Spleen (tissue), 13 donors: ENCODE measurements around the gene LOXL1. TPM values are rescaled to one million over a fixed set of nuclear protein-coding genes. Genes with fewer than 3 reads are reported as not detected.

ENCODE experiments used
- DNase-seq: peaks from one replicate; pipeline ENCODE4 v3.0.0-alpha.2; 2020
- H3K27ac ChIP-seq, 8 donors: fragments of 200-600 bp; sonication (generic) in 7 of 8; 1 replicate in 4 of 8; 2 replicates in 4 of 8; pipeline versions ENCODE4 v1.5.0 to v1.8.0; 2016 to 2021; ENCODE audit warnings: inconsistent platforms in 4 of 8, mild to moderate bottlenecking in 4 of 8, moderate library complexity in 1 of 8
- H3K27me3 ChIP-seq, 7 donors: fragments of 200-600 bp; sonication (generic) in 6 of 7; replicated peaks in 1 of 7; 1 replicate in 4 of 7; 2 replicates in 3 of 7; pipeline versions ENCODE4 v1.5.0 to v1.8.0; 2016 to 2021; ENCODE audit warnings: inconsistent platforms in 3 of 7, mild to moderate bottlenecking in 1 of 7
- H3K36me3 ChIP-seq, 6 donors: fragments of 200-600 bp; sonication (generic) in 5 of 6; 1 replicate in 4 of 6; 2 replicates in 2 of 6; pipeline versions ENCODE4 v1.5.0 to v1.8.0; 2016 to 2021; ENCODE audit warnings: inconsistent platforms in 2 of 6
- H3K4me1 ChIP-seq, 6 donors: fragments of 200-600 bp; sonication (generic) in 5 of 6; 1 replicate in 3 of 6; 2 replicates in 3 of 6; pipeline versions ENCODE4 v1.5.0 to v1.8.0; 2016 to 2021; ENCODE audit warnings: inconsistent platforms in 3 of 6
- H3K4me3 ChIP-seq, 8 donors: fragments of 200-600 bp; sonication (generic) in 7 of 8; 1 replicate in 4 of 8; 2 replicates in 4 of 8; pipeline versions ENCODE4 v1.5.0 to v1.8.0; 2016 to 2021; ENCODE audit warnings: inconsistent platforms in 4 of 8, mild to moderate bottlenecking in 4 of 8, moderate library complexity in 2 of 8
- H3K9me3 ChIP-seq, 8 donors: fragments of 200-600 bp; sonication (generic) in 7 of 8; 1 replicate in 4 of 8; 2 replicates in 4 of 8; pipeline versions ENCODE4 v1.5.0 to v1.8.0; 2016 to 2021; ENCODE audit warnings: inconsistent platforms in 4 of 8
- POLR2A ChIP-seq, 3 donors: fragments of 450-650 bp; IDR thresholded peaks; one replicate each; pipeline ENCODE4 v1.5.1; 2017; ENCODE audit warnings: antibody characterized with exemption in 3 of 3, mild to moderate bottlenecking in 1 of 3
- POLR2AphosphoS5 ChIP-seq, 3 donors: sonication (generic); formaldehyde crosslinking; IDR thresholded peaks; one replicate each; pipeline ENCODE4 v1.5.1; 2017; ENCODE audit warnings: antibody characterized with exemption in 3 of 3
- WGBS, 5 donors: extraction: QIAGEN DNeasy Blood & Tissue Kit in 3 of 5; methylation state at CpG; one replicate each; pipeline versions ENCODE4 v1.1.5 to v1.1.7; 2013 to 2018; 5-methylcytosine and 5-hydroxymethylcytosine counted together
- intact Hi-C: fragments of 100-400 bp; cut with DNase I; formaldehyde crosslinking; loops from one replicate; pipeline ENCODE4 v1.15.0; 2023; ENCODE audit warnings: low total_unique reads
- long read RNA-seq, 2 donors: transcript quantifications; one replicate each; lab custom pipeline, GENCODE V29; 2026
- polyA plus RNA-seq, 3 donors: library from polyadenylated mRNA; stranded (reverse); fragments of 200-250 nt; gene quantifications; one replicate each; pipeline ENCODE4 v1.2.1, GENCODE V29; 2013
- total RNA-seq, 7 donors: library from RNA; depleted of rRNA in 3 of 7; stranded (reverse); fragments of >200 nt in 3 of 7; fragmentation: NEBNext Ultra II Directional in 4 of 7; extraction: Animal tissue kit (Norgen Biotek cat#: 25700) in 4 of 7; gene quantifications; one replicate each; pipeline versions ENCODE4 v1.1.0 to v1.2.1, GENCODE V29; 2016 to 2021
- TF ChIP-seq, protein P1 (sequence below), 11 experiments: fragments of 200-600 bp in 7 of 11; fragments of 450-650 bp in 4 of 11; sonication (generic) in 4 of 11; IDR thresholded peaks in 8 of 11; conservative IDR thresholded peaks in 3 of 11; 1 replicate in 7 of 11; 2 replicates in 4 of 11; pipeline versions ENCODE4 v1.4.0 to v1.8.0; 2016 to 2021; ENCODE audit warnings: antibody characterized with exemption in 11 of 11, inconsistent platforms in 4 of 11, mild to moderate bottlenecking in 1 of 11
- donor health status: healthy with polysubstance abuse.
- donor health status: DM: no; HTN: no; CAD: no; lungs with moderate emphysema.
- donor health status: DM: no; HTN: no; CAD: no.
- donor health status: Bipolar disorder and iron deficiency.
- donor health status: healthy.
- donor health status: DM: no; HTN: no; CAD: no.
- donor health status: DM: yes; HTN: yes; CAD: no.

LOXL1 gene
- total RNA-seq (1 to 10 TPM; 3.3 to 9.4 (median 6.4) TPM), polyA plus RNA-seq (10 to 100 TPM in 1 of 3 donors, 1 to 10 TPM in 2; 7.9 to 11.3 (median 9.4) TPM)
- long read RNA-seq, donor 1, partial matches to known transcripts: 0 of 3 reads
- long read RNA-seq, donor 1, other reads (novel, unspliced or antisense): 0 of 3 reads
- long read RNA-seq, donor 2, transcript LOXL1-201 (7 exons, 2,351 nt): major isoform, 7 of 7 reads
- long read RNA-seq, donor 2, partial matches to known transcripts: 0 of 7 reads
- long read RNA-seq, donor 2, other reads (novel, unspliced or antisense): 0 of 7 reads

- Histone ChIP-seq H3K27me3 (peaks cover 0 to 59% (median 17%) of the 10 kb centered on the region in 7 donors), H3K4me3 (peak within 1 kb of the TSS; percentile 41 to 85 (median 55)), H3K36me3 (no peaks in the 10 kb centered on the region), H3K27ac (peak within 1 kb of the TSS; percentile 35 to 88 (median 76)), H3K4me1 (peaks cover 16 to 97% (median 62%) of the 10 kb centered on the region in 6 donors), H3K9me3 (no peaks in the 10 kb centered on the region)
- TF ChIP-seq POLR2AphosphoS5 (IDR thresholded peaks at IDR 0.05) (peak in 2 of 3 donors; percentile 75 to 77), POLR2A (IDR thresholded peaks at IDR 0.05) (no peak)
- intact Hi-C loops: no loop called here
- DNase-seq: peak; percentile 85
- WGBS, 5 donors: 18 to 39% (median 23%) methylated on average over 18 to 47 of the region's 47 CpGs
Measured at GRCh38 chr15:73926219-73927002, at the start of gene LOXL1. Gene LOXL1, plus strand, starts transcription at chr15:73926462. Its CDS starts 322 bp downstream, at chr15:73926784.

DNA sequence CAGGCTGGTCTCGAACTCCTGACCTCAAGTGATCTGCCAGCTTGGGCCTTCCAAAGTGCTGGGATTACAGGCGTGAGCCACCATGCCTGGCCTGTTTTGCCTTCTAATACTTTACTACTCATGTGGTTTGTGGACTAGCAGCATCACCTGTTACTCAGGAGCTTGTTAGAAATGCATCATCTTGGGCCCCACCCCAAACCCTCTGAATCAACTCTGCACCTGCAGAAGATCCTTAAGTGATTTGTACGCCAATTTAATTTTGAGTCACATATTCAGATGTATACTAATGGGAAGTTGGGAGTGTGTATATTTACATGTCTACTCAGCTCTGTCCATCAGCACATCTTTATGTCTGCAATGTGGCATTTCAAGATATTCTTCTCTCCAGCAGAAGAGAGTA lies 46.8 kb upstream of the LOXL1 start:
- H3K9me3 ChIP-seq: no peaks in the 10 kb centered on the region
- no peak overlapping the region for H3K27ac ChIP-seq
- H3K4me1 ChIP-seq: no peaks in the 10 kb centered on the region
- no peak for DNase-seq
- WGBS, 5 donors: 59 to 69% (median 68%) methylated on average over 3 of the region's 3 CpGs
- H3K4me3 ChIP-seq: no peak overlapping the region
- peaks cover 0 to 44% (median 0%) of the 10 kb centered on the region in 7 donors for H3K27me3 ChIP-seq
- TF ChIP-seq POLR2AphosphoS5 (IDR thresholded peaks at IDR 0.05) (no peak), POLR2A (IDR thresholded peaks at IDR 0.05) (no peak)
- TF ChIP-seq, protein P1, sequence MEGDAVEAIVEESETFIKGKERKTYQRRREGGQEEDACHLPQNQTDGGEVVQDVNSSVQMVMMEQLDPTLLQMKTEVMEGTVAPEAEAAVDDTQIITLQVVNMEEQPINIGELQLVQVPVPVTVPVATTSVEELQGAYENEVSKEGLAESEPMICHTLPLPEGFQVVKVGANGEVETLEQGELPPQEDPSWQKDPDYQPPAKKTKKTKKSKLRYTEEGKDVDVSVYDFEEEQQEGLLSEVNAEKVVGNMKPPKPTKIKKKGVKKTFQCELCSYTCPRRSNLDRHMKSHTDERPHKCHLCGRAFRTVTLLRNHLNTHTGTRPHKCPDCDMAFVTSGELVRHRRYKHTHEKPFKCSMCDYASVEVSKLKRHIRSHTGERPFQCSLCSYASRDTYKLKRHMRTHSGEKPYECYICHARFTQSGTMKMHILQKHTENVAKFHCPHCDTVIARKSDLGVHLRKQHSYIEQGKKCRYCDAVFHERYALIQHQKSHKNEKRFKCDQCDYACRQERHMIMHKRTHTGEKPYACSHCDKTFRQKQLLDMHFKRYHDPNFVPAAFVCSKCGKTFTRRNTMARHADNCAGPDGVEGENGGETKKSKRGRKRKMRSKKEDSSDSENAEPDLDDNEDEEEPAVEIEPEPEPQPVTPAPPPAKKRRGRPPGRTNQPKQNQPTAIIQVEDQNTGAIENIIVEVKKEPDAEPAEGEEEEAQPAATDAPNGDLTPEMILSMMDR (IDR thresholded peaks at IDR 0.05 in 8 of 11, conservative IDR thresholded peaks at IDR 0.05 in 3 of 11): no peak
- intact Hi-C loops: no loop called here
- no peaks in the 10 kb centered on the region for H3K36me3 ChIP-seq

DNA sequence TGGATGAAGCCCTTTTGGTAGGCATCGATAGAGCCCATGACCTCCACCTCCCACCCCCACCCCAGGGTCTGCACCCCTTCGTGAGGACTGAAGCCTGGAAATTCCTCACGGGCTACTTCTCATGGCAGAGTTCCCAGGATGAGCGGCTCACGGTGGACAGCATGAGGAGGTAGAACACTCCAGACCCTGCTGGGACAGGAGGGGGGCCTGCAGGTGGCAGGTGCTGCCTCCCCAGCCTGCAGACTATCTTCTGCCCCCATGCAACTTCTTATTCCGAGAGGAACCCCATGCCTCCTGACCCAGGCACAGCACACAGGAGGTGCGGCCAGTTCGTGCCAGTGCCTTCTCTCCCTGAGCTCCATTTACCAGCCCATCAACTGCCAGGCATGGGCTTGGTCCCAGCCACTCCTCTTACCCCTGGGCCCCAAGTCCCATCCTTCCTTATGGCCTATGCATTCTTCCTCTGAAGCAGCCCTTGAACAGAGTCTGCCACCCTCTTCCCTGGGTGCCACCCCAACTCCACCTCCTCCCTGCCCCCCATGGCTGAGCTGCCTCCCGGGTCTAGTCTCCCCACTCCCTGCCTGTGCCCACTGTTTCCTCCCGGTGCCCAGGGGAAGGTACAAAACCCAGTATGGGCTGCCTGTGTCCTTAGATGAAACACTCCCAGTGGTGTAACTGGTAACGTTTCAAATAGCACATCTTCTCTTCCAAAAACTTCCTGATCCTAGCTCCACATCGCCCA lies 44.5 kb upstream of the LOXL1 start:
- intact Hi-C loops: no loop called here
- no peaks in the 10 kb centered on the region for H3K4me1 ChIP-seq
- TF ChIP-seq POLR2A (IDR thresholded peaks at IDR 0.05) (no peak), POLR2AphosphoS5 (IDR thresholded peaks at IDR 0.05) (no peak)
- TF ChIP-seq, protein P1 (IDR thresholded peaks at IDR 0.05 in 8 of 11, conservative IDR thresholded peaks at IDR 0.05 in 3 of 11): no peak
- 74 to 86% (median 79%) methylated on average over 11 to 12 of the region's 12 CpGs for WGBS, 5 donors
- H3K27me3 ChIP-seq: peaks cover 0 to 26% (median 0%) of the 10 kb centered on the region in 7 donors
- H3K27ac ChIP-seq: no peak overlapping the region
- H3K36me3 ChIP-seq: no peaks in the 10 kb centered on the region
- no peak overlapping the region for H3K4me3 ChIP-seq
- DNase-seq: no peak
- no peaks in the 10 kb centered on the region for H3K9me3 ChIP-seq

- H3K9me3 ChIP-seq: no peaks in the 10 kb centered on the region
- intact Hi-C loops: no loop called here
- no peaks in the 10 kb centered on the region for H3K36me3 ChIP-seq
- TF ChIP-seq POLR2A (IDR thresholded peaks at IDR 0.05) (no peak), POLR2AphosphoS5 (IDR thresholded peaks at IDR 0.05) (no peak)
- TF ChIP-seq, protein P1 (IDR thresholded peaks at IDR 0.05 in 8 of 11, conservative IDR thresholded peaks at IDR 0.05 in 3 of 11): no peak
- no peak overlapping the region for H3K27ac ChIP-seq
- no peaks in the 10 kb centered on the region for H3K4me1 ChIP-seq
- DNase-seq: no peak
- peaks cover 0 to 26% (median 0%) of the 10 kb centered on the region in 7 donors for H3K27me3 ChIP-seq
- 78 to 95% (median 88%) methylated on average over 7 to 10 of the region's 10 CpGs for WGBS, 5 donors
- no peak overlapping the region for H3K4me3 ChIP-seq
Measured at GRCh38 chr15:73882761-73883419, 43.4 kb upstream of the LOXL1 start.
